Endothelial cell of umbilical vein (primary cell): ENCODE measurements around the gene ZNF516. TPM values are rescaled to one million over a fixed set of nuclear protein-coding genes. Genes with fewer than 3 reads are reported as not detected.

Experiments
- BruUV-seq: library from RNA; stranded (reverse); fragments of 400-500 nt; replicated peaks from 2 replicates; lab custom pipeline; 2021; lab: Mats Ljungman, UMichigan
- CTCF ChIA-PET: fragments of 300-600, 350-600 bp; sonication (Branson Sonifier 250); formaldehyde crosslinking; loops from one replicate; lab custom pipeline; 2021; ENCODE audit warnings: antibody characterized with exemption, inconsistent platforms; lab: Charles Lee
- POLR2A ChIA-PET: fragments of 300-600, 350-600 bp; sonication (Branson Sonifier 250); formaldehyde crosslinking; loops from one replicate; lab custom pipeline; 2021; ENCODE audit warnings: antibody characterized with exemption, inconsistent platforms; lab: Charles Lee
- DNase-seq: peaks from one replicate; pipeline ENCODE4 v3.0.0-alpha.2; 2011; ENCODE audit warnings: low read depth, low spot score
- FAIRE-seq: peaks from 2 replicates; lab custom pipeline; 2011; peaks lifted over from hg19 to GRCh38; lab: Jason Lieb, UNC
- H2AFZ ChIP-seq: 2 replicates; pipeline ENCODE4 v1.6.0; 2012; ENCODE audit warnings: low read depth, low read length, control low read depth, inconsistent platforms
- H3K27ac ChIP-seq: 2 replicates; pipeline ENCODE4 v1.5.1; 2011; ENCODE audit warnings: low read depth, mild to moderate bottlenecking, control low read depth, low read length, moderate library complexity; ENCODE audit not compliant: insufficient read depth
- H3K27me3 ChIP-seq, 2 experiments: 2 replicates each; pipeline versions ENCODE4 v1.6.0 to v1.6.1; 2011; ENCODE audit warnings: low read length in 2 of 2, mixed read lengths in 1 of 2; ENCODE audit not compliant: control insufficient read depth in 2 of 2, insufficient read depth in 2 of 2
- H3K36me3 ChIP-seq, 2 experiments: 2 replicates in 1 of 2; 3 replicates in 1 of 2; pipeline ENCODE4 v1.5.1; 2011; ENCODE audit warnings: low read length in 2 of 2, mild to moderate bottlenecking in 1 of 2, moderate library complexity in 1 of 2; ENCODE audit not compliant: control insufficient read depth in 2 of 2, insufficient read depth in 2 of 2; ENCODE audit errors: extremely low read depth in 1 of 2
- H3K4me1 ChIP-seq: 3 replicates; pipeline ENCODE4 v1.5.1; 2011; ENCODE audit warnings: mild to moderate bottlenecking, low read length; ENCODE audit not compliant: control insufficient read depth, insufficient read depth; ENCODE audit errors: extremely low read depth
- H3K4me2 ChIP-seq: 2 replicates; pipeline ENCODE4 v1.6.1; 2011; ENCODE audit warnings: low read length, control low read depth, mixed read lengths; ENCODE audit not compliant: insufficient read depth
- H3K4me3 ChIP-seq, 3 experiments: fragments of 200-600 bp in 1 of 3; sonication (generic), shearing (Covaris generic) in 1 of 3; replicated peaks in 1 of 3; 2 replicates each; pipeline ENCODE4 v1.5.1; 2011 to 2016; ENCODE audit warnings: control low read depth in 3 of 3, low read length in 3 of 3, mild to moderate bottlenecking in 2 of 3, inconsistent platforms in 1 of 3, low read depth in 1 of 3, moderate library complexity in 1 of 3; ENCODE audit not compliant: insufficient read depth in 1 of 3
- H3K79me2 ChIP-seq: 2 replicates; pipeline ENCODE4 v1.6.0; 2012; ENCODE audit warnings: low read length, inconsistent platforms; ENCODE audit not compliant: control insufficient read depth, insufficient read depth
- H3K9ac ChIP-seq: replicated peaks from 2 replicates; pipeline ENCODE3; 2011; ENCODE audit warnings: low read length, control low read depth; ENCODE audit not compliant: insufficient read depth; ENCODE audit errors: extremely low read depth
- H3K9me1 ChIP-seq: replicated peaks from 3 replicates; pipeline ENCODE4 v1.6.0; 2011; ENCODE audit warnings: mild to moderate bottlenecking, low read length; ENCODE audit not compliant: control insufficient read depth, insufficient read depth; ENCODE audit errors: extremely low read depth
- H3K9me3 ChIP-seq: replicated peaks from 2 replicates; pipeline ENCODE4 v1.5.1; 2012; ENCODE audit warnings: low read length, inconsistent platforms; ENCODE audit not compliant: control insufficient read depth, insufficient read depth
- H4K20me1 ChIP-seq: replicated peaks from 2 replicates; pipeline ENCODE3; 2011; ENCODE audit warnings: mild to moderate bottlenecking, low read length; ENCODE audit not compliant: control insufficient read depth, insufficient read depth; ENCODE audit errors: extremely low read depth
- CTCF ChIP-seq, 2 donors: IDR thresholded peaks; 1 replicate in 1 of 2; 2 replicates in 1 of 2; pipeline ENCODE4 v1.5.1; 2011; ENCODE audit warnings: low read length in 2 of 2, mild to moderate bottlenecking in 2 of 2, moderate library complexity in 2 of 2, control low read depth in 1 of 2, inconsistent platforms in 1 of 2, low read depth in 1 of 2; ENCODE audit not compliant: insufficient read depth in 1 of 2; ENCODE audit errors: extremely low read depth in 1 of 2
- FOS ChIP-seq: IDR thresholded peaks from 2 replicates; pipeline ENCODE4 v1.6.1; 2011; ENCODE audit warnings: mild to moderate bottlenecking, low read length, moderate library complexity, borderline replicate concordance; ENCODE audit not compliant: insufficient read depth
- GATA2 ChIP-seq: IDR thresholded peaks from 2 replicates; pipeline ENCODE4 v1.7.0; 2011; ENCODE audit warnings: low read depth, mild to moderate bottlenecking, moderate library complexity, mixed read lengths, low read length; ENCODE audit not compliant: insufficient read length, insufficient read depth
- JUN ChIP-seq: IDR thresholded peaks from 2 replicates; pipeline ENCODE4 v1.6.1; 2011; ENCODE audit warnings: borderline replicate concordance, low read depth; ENCODE audit not compliant: insufficient read length, insufficient read depth
- MYC ChIP-seq: IDR thresholded peaks from one replicate; pipeline ENCODE4 v1.6.1; 2011; ENCODE audit warnings: mild to moderate bottlenecking, low read depth, low read length
- POLR2A ChIP-seq: IDR thresholded peaks from 2 replicates; pipeline ENCODE4 v1.6.1; 2012; ENCODE audit warnings: low read depth, mild to moderate bottlenecking, control low read depth, low read length
- POLR2AphosphoS5 ChIP-seq: IDR thresholded peaks from 2 replicates; pipeline ENCODE4 v1.6.1; 2012; ENCODE audit warnings: low read depth, mild to moderate bottlenecking, control low read depth, low read length, moderate library complexity; ENCODE audit not compliant: insufficient read depth
- dilution Hi-C: fragments of 300-500 bp; cut with MboI; formaldehyde crosslinking; loops from one replicate; pipeline ENCODE4 v1.15.0; 2019; ENCODE audit warnings: low sequenced_read_pairs; ENCODE audit not compliant: extremely low pct_ligation_motif_present
- intact Hi-C: fragments of 100-400 bp; cut with micrococcal nuclease; formaldehyde crosslinking; loops from one replicate; pipeline ENCODE4 v1.10.0; 2022
- polyA plus RNA-seq, 4 experiments: library from polyadenylated mRNA; depleted of rRNA in 3 of 4; stranded (reverse) in 3 of 4; unstranded in 1 of 4; fragments of >200 nt; gene quantifications; 2 replicates each; pipeline versions ENCODE4 v1.2.1 to v1.2.3, GENCODE V29; 2011 to 2012; ENCODE audit warnings: missing spikeins in 1 of 4
- total RNA-seq: library from RNA; stranded (reverse); gene quantifications from 2 replicates; pipeline ENCODE4 v1.2.3, GENCODE V29; 2021

The ZNF516 gene
- total and polyA plus RNA-seq, 2 donors (not counting 3 experiments of a cell fraction or from before 2014, with no cell fraction given) = 3.6 to 19.1 TPM

GRCh38 chr18:76464281-76465259, 30.5 kb downstream of the ZNF516 start:
- peaks cover 4% of the 10 kb centered on the region for H3K4me1 ChIP-seq

GRCh38 chr18:76463872-76464271, 31.2 kb downstream of the ZNF516 start:
- DNase-seq (no peak), FAIRE-seq (no peak)
- no peaks in the 10 kb centered on the region for H3K9me3 ChIP-seq
- ChIA-PET POLR2A (no interaction called here), CTCF (interaction anchor here (1.6 kb wide), 1 partner anchor 10 kb away, joined by 3 read pairs; no protein-coding TSS in a partner anchor)
- H3K9ac ChIP-seq = no peak overlapping the region
- H3K36me3 ChIP-seq = no peaks in the 10 kb centered on the region
- H3K9me1 ChIP-seq = no peaks in the 10 kb centered on the region
- no TSS peak for BruUV-seq
- H2AFZ ChIP-seq = no peak overlapping the region
- no peaks in the 10 kb centered on the region for H3K79me2 ChIP-seq
- intact Hi-C loops = loop anchor here (2.0 kb wide), 1 partner anchor 13 kb away; no protein-coding TSS in a partner anchor
- peaks cover 4% of the 10 kb centered on the region for H3K4me1 ChIP-seq
- dilution Hi-C loops = no loop called here
- TF ChIP-seq FOS (no peak), CTCF (IDR thresholded peaks at IDR 0.05; ENCODE audit: extremely low read depth in 1 of 2, insufficient read depth in 1 of 2, low read depth in 1 of 2, low read length in 2 of 2) (no peak), JUN (no peak), POLR2AphosphoS5 (no peak), POLR2A (no peak), GATA2 (no peak)
- H4K20me1 ChIP-seq = no peaks in the 10 kb centered on the region
- no peak overlapping the region for H3K4me2 ChIP-seq
- no peaks in the 10 kb centered on the region for H3K27me3 ChIP-seq
- no peak overlapping the region for H3K4me3 ChIP-seq
- H3K27ac ChIP-seq = no peak overlapping the region

More at GRCh38 chr18:76464281-76465259, 30.5 kb downstream of the ZNF516 start:
- Histone ChIP-seq H3K79me2 (no peaks in the 10 kb centered on the region), H3K36me3 (no peaks in the 10 kb centered on the region), H4K20me1 (no peaks in the 10 kb centered on the region), H3K4me2 (no peak overlapping the region), H3K9me3 (no peaks in the 10 kb centered on the region), H2AFZ (no peak overlapping the region), H3K27me3 (no peaks in the 10 kb centered on the region), H3K27ac (no peak overlapping the region), H3K4me3 (no peak overlapping the region), H3K9me1 (no peaks in the 10 kb centered on the region), H3K9ac (no peak overlapping the region)
- BruUV-seq = no TSS peak
- FAIRE-seq (no peak), DNase-seq (no peak)
- dilution Hi-C loops (no loop called here), intact Hi-C loops (no loop called here)
- POLR2A ChIA-PET = no interaction called here
- CTCF ChIA-PET = interaction anchor here (1.6 kb wide), 1 partner anchor 10 kb away, joined by 3 read pairs; no protein-coding TSS in a partner anchor
- TF ChIP-seq GATA2 (no peak), MYC (no peak)
